HL-60 (cell line): ENCODE results near the gene OPN3.

Experiments
- DNase-seq, 2 experiments: peaks; one replicate each; pipeline ENCODE4 v3.0.0-alpha.2; 2010 to 2020; ENCODE audit warnings: low read depth in 1 of 2, low spot score in 1 of 2
- H3K27ac ChIP-seq: fragments of 250-450 bp; sonication (Bioruptor Pico); replicated peaks from 2 replicates; pipeline ENCODE4 v1.5.1; 2020; ENCODE audit warnings: mild to moderate bottlenecking, moderate library complexity
- H3K27me3 ChIP-seq: fragments of 250-450 bp; sonication (Bioruptor Pico); 2 replicates; pipeline ENCODE4 v1.5.1; 2021; ENCODE audit warnings: mild to moderate bottlenecking, moderate library complexity; ENCODE audit not compliant: insufficient read depth, poor library complexity, severe bottlenecking
- H3K4me3 ChIP-seq: replicated peaks from 2 replicates; pipeline ENCODE4 v1.5.1; 2011; ENCODE audit warnings: mild to moderate bottlenecking, control low read depth, low read length; ENCODE audit not compliant: insufficient read depth
- CTCF ChIP-seq: IDR thresholded peaks from one replicate; pipeline ENCODE4 v1.5.1; 2011; ENCODE audit warnings: low read length, control low read depth, inconsistent platforms; ENCODE audit not compliant: insufficient read depth
- GABPA ChIP-seq: IDR thresholded peaks from 2 replicates; pipeline ENCODE4 v1.6.1; 2012; ENCODE audit warnings: low read depth
- POLR2AphosphoS5 ChIP-seq: IDR thresholded peaks from 2 replicates; pipeline ENCODE4 v1.6.1; 2012; ENCODE audit warnings: low read depth
- REST ChIP-seq: IDR thresholded peaks from 2 replicates; pipeline ENCODE4 v1.6.1; 2012; ENCODE audit warnings: low read depth; ENCODE audit not compliant: insufficient replicate concordance
- SPI1 ChIP-seq: IDR thresholded peaks from 2 replicates; pipeline ENCODE4 v1.6.1; 2012; ENCODE audit warnings: low read depth, mild to moderate bottlenecking, borderline replicate concordance

The OPN3 gene

GRCh38 chr1:241590719-241591118 is 49.5 kb downstream of the OPN3 start:
- Histone ChIP-seq H3K4me3 (no peak overlapping the region), H3K27ac (no peak overlapping the region), H3K27me3 (no peaks in the 10 kb centered on the region)
- no peak for DNase-seq
- TF ChIP-seq REST (no peak), GABPA (no peak), SPI1 (no peak), POLR2AphosphoS5 (no peak), CTCF (no peak)

- TF ChIP-seq SPI1 (peak; percentile 96), CTCF (no peak)
- DNase-seq = peak; percentile 16 to 49
- Histone ChIP-seq H3K27me3 (no peaks in the 10 kb centered on the region), H3K27ac (peak overlapping the region; percentile 12; the same call in 1 of the 2 replicates), H3K4me3 (no peak overlapping the region)
These were observed 50.6 kb downstream of the OPN3 start for GRCh38 chr1:241589521-241589920.

GRCh38 chr1:241586905-241587512 is 53.2 kb downstream of the OPN3 start:
- no peak for TF ChIP-seq POLR2AphosphoS5
- H3K4me3 ChIP-seq = no peak overlapping the region
- H3K27ac ChIP-seq = no peak overlapping the region
- DNase-seq = no peak
- H3K27me3 ChIP-seq = no peaks in the 10 kb centered on the region

- no peaks in the 10 kb centered on the region for H3K27me3 ChIP-seq
- no peak overlapping the region for H3K27ac ChIP-seq
- H3K4me3 ChIP-seq = no peak overlapping the region
- TF ChIP-seq REST (no peak), SPI1 (no peak), GABPA (no peak), POLR2AphosphoS5 (no peak), CTCF (no peak)
- no peak for DNase-seq
These were observed 57.2 kb downstream of the OPN3 start for GRCh38 chr1:241582921-241583321.
